SK-N-SH (cell line): ENCODE results near the gene CEP44. TPM values are rescaled to one million over a fixed set of nuclear protein-coding genes. Genes with fewer than 3 reads are reported as not detected.
A peak's percentile ranks its signal among the peaks of the same experiment; 100 is the strongest.
"Not testable (repeated sequence)": the region's sequence is repeated elsewhere in the genome, so short reads cannot be mapped to it uniquely, and the experiment has no call there.

Experiments
- CTCF ChIA-PET: fragments of 300-600, 350-600 bp; formaldehyde crosslinking; extraction: SDS; loops from one replicate; lab custom pipeline; 2021; lab: Yijun Ruan, JAX
- POLR2A ChIA-PET: fragments of 350-600 bp; sonication (Branson Sonifier 250); formaldehyde crosslinking; extraction: SDS; loops from one replicate; lab custom pipeline; 2020; ENCODE audit warnings: antibody characterized with exemption, inconsistent platforms; lab: Yijun Ruan, JAX
- DNase-seq: peaks from one replicate; pipeline ENCODE4 v3.0.0; 2012
- H2AFZ ChIP-seq: fragments of 200-600 bp; sonication (generic); 2 replicates; pipeline ENCODE4 v1.8.1; 2016; ENCODE audit warnings: antibody characterized with exemption, mild to moderate bottlenecking, low read depth
- H3F3A ChIP-seq: fragments of 200-600 bp; sonication (generic); replicated peaks from 2 replicates; pipeline ENCODE3; 2016; ENCODE audit warnings: antibody characterized with exemption, mild to moderate bottlenecking; ENCODE audit not compliant: insufficient read depth
- H3K27ac ChIP-seq, 2 experiments: fragments of 200-500 bp in 1 of 2; fragments of 200-600 bp in 1 of 2; sonication (Bioruptor generic) in 1 of 2; sonication (generic), shearing (Covaris generic) in 1 of 2; 2 replicates each; pipeline versions ENCODE4 v1.5.1 to v1.6.1; 2014 to 2016; ENCODE audit warnings: low read depth in 2 of 2, inconsistent platforms in 1 of 2, low read length in 1 of 2, mild to moderate bottlenecking in 1 of 2, mixed read lengths in 1 of 2
- H3K27me3 ChIP-seq: fragments of 200-600 bp; sonication (generic), shearing (Covaris generic); 2 replicates; pipeline ENCODE4 v1.6.1; 2016; ENCODE audit warnings: mixed run types; ENCODE audit not compliant: insufficient read depth
- H3K36me3 ChIP-seq, 2 experiments: fragments of 200-500 bp in 1 of 2; fragments of 200-600 bp in 1 of 2; sonication (Bioruptor generic) in 1 of 2; sonication (generic) in 1 of 2; replicated peaks in 1 of 2; 2 replicates each; pipeline versions ENCODE3 to v1.5.1; 2014 to 2016; ENCODE audit warnings: low read length in 1 of 2, mild to moderate bottlenecking in 1 of 2; ENCODE audit not compliant: insufficient read depth in 2 of 2, control insufficient read depth in 1 of 2
- H3K4me1 ChIP-seq, 2 experiments: fragments of 200-500 bp in 1 of 2; fragments of 200-600 bp in 1 of 2; sonication (Bioruptor generic) in 1 of 2; sonication (generic), shearing (Covaris generic) in 1 of 2; 2 replicates each; pipeline versions ENCODE4 v1.5.1 to v1.6.1; 2014 to 2016; ENCODE audit warnings: low read depth in 1 of 2, low read length in 1 of 2, mixed run types in 1 of 2; ENCODE audit not compliant: insufficient read depth in 2 of 2, control insufficient read depth in 1 of 2
- H3K4me2 ChIP-seq: fragments of 200-600 bp; sonication (generic), shearing (Covaris generic); 2 replicates; pipeline ENCODE4 v1.6.1; 2017; ENCODE audit warnings: mixed run types
- H3K4me3 ChIP-seq, 2 experiments: fragments of 200-500 bp in 1 of 2; fragments of 200-600 bp in 1 of 2; sonication (Bioruptor generic) in 1 of 2; sonication (generic), shearing (Covaris generic) in 1 of 2; 2 replicates each; pipeline versions ENCODE4 v1.5.1 to v1.8.1; 2014 to 2016; ENCODE audit warnings: low read depth in 2 of 2, inconsistent platforms in 1 of 2, low read length in 1 of 2, mild to moderate bottlenecking in 1 of 2, mixed read lengths in 1 of 2, moderate library complexity in 1 of 2
- H3K79me2 ChIP-seq: fragments of 200-600 bp; sonication (generic); 2 replicates; pipeline ENCODE4 v1.8.1; 2017; ENCODE audit warnings: mild to moderate bottlenecking; ENCODE audit not compliant: insufficient read depth
- H3K9ac ChIP-seq: fragments of 200-600 bp; sonication (generic); 2 replicates; pipeline ENCODE4 v1.6.1; 2017; ENCODE audit warnings: mixed run types
- H3K9me2 ChIP-seq: fragments of 200-600 bp; sonication (generic); 2 replicates; pipeline ENCODE4 v1.6.1; 2017; ENCODE audit warnings: mixed run types
- H3K9me3 ChIP-seq: fragments of 200-600 bp; sonication (generic); 2 replicates; pipeline ENCODE4 v1.6.1; 2017; ENCODE audit warnings: mixed run types, mild to moderate bottlenecking, moderate library complexity
- H4K20me1 ChIP-seq: fragments of 200-600 bp; sonication (generic); 2 replicates; pipeline ENCODE4 v1.6.1; 2017; ENCODE audit warnings: mild to moderate bottlenecking, mixed run types; ENCODE audit not compliant: insufficient read depth
- CTCF ChIP-seq: fragments of 200-600 bp; sonication (generic); IDR thresholded peaks from 2 replicates; pipeline ENCODE4 v1.6.1; 2017; ENCODE audit warnings: antibody characterized with exemption, mild to moderate bottlenecking, moderate library complexity
- ELF1 ChIP-seq: IDR thresholded peaks from 2 replicates; pipeline ENCODE4 v1.4.0; 2012
- FOSL2 ChIP-seq: IDR thresholded peaks from 2 replicates; pipeline ENCODE4 v1.4.0; 2012; ENCODE audit warnings: low read depth, mild to moderate bottlenecking, moderate library complexity, borderline replicate concordance
- FOXJ3 ChIP-seq: sonication (generic); formaldehyde crosslinking; IDR thresholded peaks from 2 replicates; pipeline ENCODE4 v1.5.1; 2020; ENCODE audit warnings: mild to moderate bottlenecking, missing genetic modification reagents
- RAD21 ChIP-seq: IDR thresholded peaks from 2 replicates; pipeline ENCODE4 v1.6.1; 2012; ENCODE audit warnings: mild to moderate bottlenecking, low read length
- SMC3 ChIP-seq: IDR thresholded peaks from 2 replicates; pipeline ENCODE4 v1.6.1; 2012; ENCODE audit warnings: low read depth, low read length, improper control_type of control experiment
- TEAD4 ChIP-seq: IDR thresholded peaks from 2 replicates; pipeline ENCODE4 v1.4.0; 2012; ENCODE audit warnings: mild to moderate bottlenecking, borderline replicate concordance; ENCODE audit not compliant: insufficient read depth
- YY1 ChIP-seq: IDR thresholded peaks from 2 replicates; pipeline ENCODE4 v1.4.0; 2012; ENCODE audit warnings: low read depth, mild to moderate bottlenecking
- WGBS: methylation state at CpG from one replicate; pipeline ENCODE4 v1.1.6; 2017; ENCODE audit warnings: low lambda C conversion rate; 5-methylcytosine and 5-hydroxymethylcytosine counted together
- polyA plus RNA-seq, 3 experiments: library from polyadenylated mRNA; depleted of rRNA; stranded (reverse); fragments of >200 nt; gene quantifications; 2 replicates each; pipeline ENCODE4 v1.2.3, GENCODE V29; 2012

The CEP44 gene
- polyA plus RNA-seq, 1 of the 3 experiments (the other 2 are of a cell fraction), result 3.8 TPM

GRCh38 chr4:174362340-174362739 lies 78.6 kb downstream of the CEP44 start:
- WGBS, result 76% methylated on average over 2 of the region's 2 CpGs
- Histone ChIP-seq H3K4me3 (no peak overlapping the region), H3K27me3 (no peaks in the 10 kb centered on the region), H3K79me2 (no peaks in the 10 kb centered on the region), H3K27ac (no peak overlapping the region), H3F3A (no peaks in the 10 kb centered on the region), H3K9me3 (no peaks in the 10 kb centered on the region), H3K9ac (no peak overlapping the region), H3K4me2 (no peak overlapping the region)
- DNase-seq, result no peak
- CTCF ChIA-PET, result interaction anchor here (1.2 to 2.1 kb wide), 4 partner anchors 9 to 269 kb away, joined by 3 to 8 read pairs (median 3); no protein-coding TSS in a partner anchor
- TF ChIP-seq ELF1, result no peak
- no peak for TF ChIP-seq TEAD4
- TF ChIP-seq YY1, result no peak
- TF ChIP-seq FOXJ3 (CRISPR knock-in tag), result no peak
- TF ChIP-seq, all 33 proteins: peak for 0
- Histone ChIP-seq H3K36me3 (no peaks in the 10 kb centered on the region), H3K4me1 (no peaks in the 10 kb centered on the region; a peak in 1 of 4 replicates), H4K20me1 (no peaks in the 10 kb centered on the region), H2AFZ (no peak overlapping the region), H3K9me2 (no peaks in the 10 kb centered on the region)
- POLR2A ChIA-PET, result no interaction called here

GRCh38 chr4:174363782-174364181 lies 80.1 kb downstream of the CEP44 start:
- H4K20me1 ChIP-seq, DNase-seq, H3K27ac ChIP-seq, H3K9me2 ChIP-seq, H3K79me2 ChIP-seq, H3K27me3 ChIP-seq, H3K4me1 ChIP-seq, H3K4me2 ChIP-seq, H3K36me3 ChIP-seq, POLR2A ChIA-PET, H2AFZ ChIP-seq, H3K9ac ChIP-seq, H3K9me3 ChIP-seq, H3F3A ChIP-seq, H3K4me3 ChIP-seq: not testable (repeated sequence)
- WGBS, result 24% methylated on average over 1 of the region's 1 CpG
- CTCF ChIA-PET, result interaction anchor here (0.9 to 1.5 kb wide), 4 partner anchors 10 to 858 kb away, joined by 4 to 6 read pairs (median 4); no protein-coding TSS in a partner anchor

- no peak overlapping the region for H3K4me3 ChIP-seq
Observed at GRCh38 chr4:174365018-174365587, 81.4 kb downstream of the CEP44 start.

More at GRCh38 chr4:174365018-174365587, 81.4 kb downstream of the CEP44 start:
- Histone ChIP-seq H4K20me1 (no peaks in the 10 kb centered on the region), H3K27me3 (no peaks in the 10 kb centered on the region), H3K4me1 (no peaks in the 10 kb centered on the region), H3K9me3 (no peaks in the 10 kb centered on the region), H3K9me2 (no peaks in the 10 kb centered on the region), H3K9ac (no peak overlapping the region), H3K27ac (no peak overlapping the region), H2AFZ (no peak overlapping the region), H3K36me3 (no peaks in the 10 kb centered on the region), H3K79me2 (no peaks in the 10 kb centered on the region), H3F3A (no peaks in the 10 kb centered on the region), H3K4me2 (no peak overlapping the region)
- peak; percentile 23 for DNase-seq
- peak; percentile 82 for TF ChIP-seq RAD21
- TF ChIP-seq CTCF, result peak; percentile 75
- TF ChIP-seq FOSL2, result no peak
- TF ChIP-seq SMC3, result peak; percentile 43
- 9% methylated on average over 2 of the region's 2 CpGs for WGBS
- POLR2A ChIA-PET, result no interaction called here
- CTCF ChIA-PET, result interaction anchor here (0.6 to 1.6 kb wide), 7 partner anchors 13 to 891 kb away, joined by 3 to 6 read pairs (median 4); no protein-coding TSS in a partner anchor
